HG03520 (cell line): Measurements from ENCODE around the gene TRNP1.
"Not testable (repeated sequence)": the region's sequence is repeated elsewhere in the genome, so short reads cannot be mapped to it uniquely, and the experiment has no call there.

Experiments
- ATAC-seq: cut with Tn5 transposase; IDR thresholded peaks from one replicate; pipeline ENCODE4 v1.9.1; 2021; ENCODE audit warnings: mild to moderate bottlenecking, moderate library complexity; ENCODE audit not compliant: unreplicated experiment

TRNP1 gene

GRCh38 chr1:26993237-26994019 lies at the start of gene TRNP1:
TSS of gene TRNP1 (plus strand) at chr1:26993692. CDS start at chr1:26993787, 95 bp downstream.
- no peak for ATAC-seq

GRCh38 chr1:26945138-26945537 lies 48.4 kb upstream of the TRNP1 start:
- ATAC-seq = no peak

- ATAC-seq = no peak
Observed at GRCh38 chr1:26945728-26946127, 47.8 kb upstream of the TRNP1 start.

GRCh38 chr1:26946270-26946669 lies 47.2 kb upstream of the TRNP1 start:
- ATAC-seq = no peak

GRCh38 chr1:26948725-26949057 lies 44.8 kb upstream of the TRNP1 start:
- ATAC-seq = not testable (repeated sequence)

- ATAC-seq = no peak
Observed at GRCh38 chr1:26949266-26949925, 44.1 kb upstream of the TRNP1 start.

- no peak for ATAC-seq
Observed at GRCh38 chr1:26949926-26950319, 43.6 kb upstream of the TRNP1 start.

GRCh38 chr1:26950602-26951001 lies 42.9 kb upstream of the TRNP1 start:
- no peak for ATAC-seq

- no peak for ATAC-seq
Observed at GRCh38 chr1:26951216-26951615, 42.3 kb upstream of the TRNP1 start.

- no peak for ATAC-seq
Observed at GRCh38 chr1:26951821-26952497, 41.5 kb upstream of the TRNP1 start.

GRCh38 chr1:26953374-26953773 lies 40.1 kb upstream of the TRNP1 start:
- no peak for ATAC-seq

- no peak for ATAC-seq
Observed at GRCh38 chr1:26956321-26956720, 37.2 kb upstream of the TRNP1 start.

- no peak for ATAC-seq
Observed at GRCh38 chr1:26957306-26957705, 36.2 kb upstream of the TRNP1 start.

GRCh38 chr1:26959270-26959669 lies 34.2 kb upstream of the TRNP1 start:
- no peak for ATAC-seq

- ATAC-seq = no peak
Observed at GRCh38 chr1:26959722-26960624, 33.5 kb upstream of the TRNP1 start, which contains the start of gene KDF1. TSS of gene KDF1 (minus strand) at chr1:26960468. CDS start at chr1:26952380, 8,088 bp downstream.

- no peak for ATAC-seq
Observed at GRCh38 chr1:26960625-26960966, 32.9 kb upstream of the TRNP1 start.

- no peak for ATAC-seq
Observed at GRCh38 chr1:26961826-26962225, 31.7 kb upstream of the TRNP1 start.

GRCh38 chr1:26965213-26965612 lies 28.3 kb upstream of the TRNP1 start:
- ATAC-seq = no peak

- ATAC-seq = no peak
Observed at GRCh38 chr1:26965628-26966027, 27.9 kb upstream of the TRNP1 start.

- no peak for ATAC-seq
Observed at GRCh38 chr1:26970810-26971209, 22.7 kb upstream of the TRNP1 start.

GRCh38 chr1:26971590-26971989 lies 21.9 kb upstream of the TRNP1 start:
- no peak for ATAC-seq
